H9 (cell line): ENCODE measurements around the gene MX1. TPM values are rescaled to one million over a fixed set of nuclear protein-coding genes. Genes with fewer than 3 reads are reported as not detected.

Source experiments
- DNase-seq: peaks from one replicate; pipeline ENCODE4 v3.0.0-alpha.2; 2017
- H2AFZ ChIP-seq: one replicate; pipeline ENCODE4 v1.6.1; 2013; ENCODE audit warnings: mild to moderate bottlenecking, low read length, control low read depth, moderate library complexity
- H2AK5ac ChIP-seq: 2 replicates; pipeline ENCODE4 v1.6.1; 2013; ENCODE audit warnings: low read length, control low read depth, mixed read lengths; ENCODE audit not compliant: insufficient read length
- H2BK120ac ChIP-seq: one replicate; pipeline ENCODE4 v1.6.1; 2013; ENCODE audit warnings: low read depth, mild to moderate bottlenecking, low read length, control low read depth, inconsistent platforms; ENCODE audit not compliant: poor library complexity, severe bottlenecking
- H2BK12ac ChIP-seq: 2 replicates; pipeline ENCODE4 v1.6.1; 2013; ENCODE audit warnings: low read length, control low read depth, mixed read lengths, low read depth; ENCODE audit not compliant: insufficient read length
- H2BK15ac ChIP-seq: 2 replicates; pipeline ENCODE4 v1.6.1; 2013; ENCODE audit warnings: low read depth, low read length, control low read depth
- H2BK20ac ChIP-seq: one replicate; pipeline ENCODE4 v1.6.1; 2013; ENCODE audit warnings: low read depth, mild to moderate bottlenecking, low read length, control low read depth, inconsistent platforms; ENCODE audit not compliant: poor library complexity, severe bottlenecking
- H2BK5ac ChIP-seq: 2 replicates; pipeline ENCODE4 v1.6.1; 2013; ENCODE audit warnings: low read length, control low read depth, mixed read lengths; ENCODE audit not compliant: insufficient read length
- H3K14ac ChIP-seq: 2 replicates; pipeline ENCODE4 v1.6.1; 2013; ENCODE audit warnings: low read length, control low read depth; ENCODE audit not compliant: insufficient read depth
- H3K18ac ChIP-seq: 2 replicates; pipeline ENCODE4 v1.6.1; 2013; ENCODE audit warnings: low read depth, mild to moderate bottlenecking, mixed read lengths, low read length, control low read depth; ENCODE audit not compliant: insufficient read length
- H3K23ac ChIP-seq: 2 replicates; pipeline ENCODE4 v1.6.1; 2013; ENCODE audit warnings: low read length, control low read depth, mixed read lengths, low read depth; ENCODE audit not compliant: insufficient read length
- H3K23me2 ChIP-seq: 2 replicates; pipeline ENCODE4 v1.6.1; 2013; ENCODE audit warnings: low read depth, mild to moderate bottlenecking, mixed read lengths, low read length, control low read depth; ENCODE audit not compliant: insufficient read length, poor library complexity, severe bottlenecking
- H3K27ac ChIP-seq: 2 replicates; pipeline ENCODE4 v1.5.1; 2013; ENCODE audit warnings: low read length, control low read depth, mixed read lengths, low read depth; ENCODE audit not compliant: insufficient read length
- H3K27me3 ChIP-seq: 2 replicates; pipeline ENCODE4 v1.6.1; 2013; ENCODE audit warnings: low read length, control low read depth, inconsistent platforms; ENCODE audit not compliant: insufficient read depth
- H3K4ac ChIP-seq: 2 replicates; pipeline ENCODE4 v1.6.1; 2013; ENCODE audit warnings: low read depth, mild to moderate bottlenecking, control low read depth, inconsistent platforms, low read length, moderate library complexity
- H3K4me1 ChIP-seq: 2 replicates; pipeline ENCODE4 v1.6.1; 2013; ENCODE audit warnings: low read length, control low read depth, inconsistent platforms; ENCODE audit not compliant: insufficient read depth
- H3K4me2 ChIP-seq: 2 replicates; pipeline ENCODE4 v1.6.1; 2013; ENCODE audit warnings: low read length, control low read depth, mixed read lengths; ENCODE audit not compliant: insufficient read length, insufficient read depth
- H3K56ac ChIP-seq: 2 replicates; pipeline ENCODE4 v1.6.1; 2013; ENCODE audit warnings: low read depth, mild to moderate bottlenecking, mixed read lengths, low read length, control low read depth; ENCODE audit not compliant: insufficient read length
- H3K79me1 ChIP-seq: 2 replicates; pipeline ENCODE4 v1.6.1; 2013; ENCODE audit warnings: low read depth, mild to moderate bottlenecking, moderate library complexity, low read length, control low read depth, inconsistent platforms; ENCODE audit not compliant: insufficient read depth, poor library complexity, severe bottlenecking
- H3K79me2 ChIP-seq: 2 replicates; pipeline ENCODE4 v1.6.1; 2013; ENCODE audit warnings: low read length, control low read depth, inconsistent platforms; ENCODE audit not compliant: insufficient read depth
- H3K9ac ChIP-seq: 2 replicates; pipeline ENCODE4 v1.6.1; 2013; ENCODE audit warnings: low read length, control low read depth, mixed read lengths; ENCODE audit not compliant: insufficient read length; ENCODE audit errors: extremely low read depth
- H3K9me3 ChIP-seq: one replicate; pipeline ENCODE4 v1.6.1; 2013; ENCODE audit warnings: low read depth, low read length, inconsistent platforms; ENCODE audit not compliant: control insufficient read depth
- H3T11ph ChIP-seq: one replicate; pipeline ENCODE4 v1.6.1; 2013; ENCODE audit warnings: mild to moderate bottlenecking, low read length, control low read depth, inconsistent platforms
- H4K20me1 ChIP-seq: one replicate; pipeline ENCODE4 v1.6.1; 2013; ENCODE audit not compliant: control insufficient read depth, insufficient read length, insufficient read depth
- H4K5ac ChIP-seq: 2 replicates; pipeline ENCODE4 v1.6.1; 2013; ENCODE audit warnings: low read depth, mild to moderate bottlenecking, mixed read lengths, low read length, control low read depth; ENCODE audit not compliant: insufficient read length
- H4K8ac ChIP-seq: replicated peaks from 2 replicates; pipeline ENCODE4 v1.6.1; 2013; ENCODE audit warnings: low read length, control low read depth, mixed read lengths, low read depth; ENCODE audit not compliant: insufficient read length
- H4K91ac ChIP-seq: 2 replicates; pipeline ENCODE4 v1.6.1; 2013; ENCODE audit warnings: low read depth, mild to moderate bottlenecking, moderate library complexity, mixed read lengths, low read length, control low read depth; ENCODE audit not compliant: insufficient read length
- H3K27ac Mint-ChIP-seq, 3 experiments: 2 replicates in 2 of 3; 3 replicates in 1 of 3; pipeline ENCODE4 v1.8.0; 2020 to 2021; ENCODE audit warnings: mixed read lengths in 3 of 3, mild to moderate bottlenecking in 1 of 3, moderate library complexity in 1 of 3
- H3K27me3 Mint-ChIP-seq: 2 replicates; pipeline ENCODE4 v1.8.0; 2021; ENCODE audit warnings: low read depth, mild to moderate bottlenecking, moderate library complexity, mixed read lengths
- H3K36me3 Mint-ChIP-seq, 3 experiments: 2 replicates in 2 of 3; 3 replicates in 1 of 3; pipeline ENCODE4 v1.8.0; 2020 to 2021; ENCODE audit warnings: low read depth in 3 of 3, mixed read lengths in 3 of 3; ENCODE audit not compliant: insufficient read depth in 1 of 3
- H3K4me1 Mint-ChIP-seq, 2 experiments: 2 replicates each; pipeline ENCODE4 v1.8.0; 2020; ENCODE audit warnings: mixed read lengths in 2 of 2
- H3K4me3 Mint-ChIP-seq, 2 experiments: 2 replicates in 1 of 2; 3 replicates in 1 of 2; pipeline ENCODE4 v1.8.0; 2020 to 2021; ENCODE audit warnings: mild to moderate bottlenecking in 2 of 2, mixed read lengths in 2 of 2, moderate library complexity in 1 of 2
- H3K9me3 Mint-ChIP-seq, 2 experiments: 2 replicates in 1 of 2; 3 replicates in 1 of 2; pipeline ENCODE4 v1.8.0; 2020; ENCODE audit warnings: mild to moderate bottlenecking in 2 of 2, mixed read lengths in 2 of 2, moderate library complexity in 1 of 2
- WGBS: extraction: QIAGEN DNeasy Blood & Tissue Kit; methylation state at CpG from one replicate; pipeline ENCODE4 v1.1.7; 2013; ENCODE audit warnings: missing lambda C conversion rate, low lambda C conversion rate, mixed read lengths; ENCODE audit not compliant: insufficient read length; ENCODE audit errors: extremely low coverage; 5-methylcytosine and 5-hydroxymethylcytosine counted together
- total RNA-seq: library from RNA; stranded (reverse); gene quantifications from 2 replicates; pipeline ENCODE4 v1.2.1, GENCODE V29; 2021
- TF ChIP-seq, protein P1 (sequence below): fragments of 200-600 bp; sonication (generic); conservative IDR thresholded peaks from 3 replicates; pipeline ENCODE4 v1.8.0; 2021; ENCODE audit warnings: antibody characterized with exemption, mild to moderate bottlenecking

Gene MX1
- total RNA-seq, 1 experiment from 2014 or later: 6.3 TPM

DNA sequence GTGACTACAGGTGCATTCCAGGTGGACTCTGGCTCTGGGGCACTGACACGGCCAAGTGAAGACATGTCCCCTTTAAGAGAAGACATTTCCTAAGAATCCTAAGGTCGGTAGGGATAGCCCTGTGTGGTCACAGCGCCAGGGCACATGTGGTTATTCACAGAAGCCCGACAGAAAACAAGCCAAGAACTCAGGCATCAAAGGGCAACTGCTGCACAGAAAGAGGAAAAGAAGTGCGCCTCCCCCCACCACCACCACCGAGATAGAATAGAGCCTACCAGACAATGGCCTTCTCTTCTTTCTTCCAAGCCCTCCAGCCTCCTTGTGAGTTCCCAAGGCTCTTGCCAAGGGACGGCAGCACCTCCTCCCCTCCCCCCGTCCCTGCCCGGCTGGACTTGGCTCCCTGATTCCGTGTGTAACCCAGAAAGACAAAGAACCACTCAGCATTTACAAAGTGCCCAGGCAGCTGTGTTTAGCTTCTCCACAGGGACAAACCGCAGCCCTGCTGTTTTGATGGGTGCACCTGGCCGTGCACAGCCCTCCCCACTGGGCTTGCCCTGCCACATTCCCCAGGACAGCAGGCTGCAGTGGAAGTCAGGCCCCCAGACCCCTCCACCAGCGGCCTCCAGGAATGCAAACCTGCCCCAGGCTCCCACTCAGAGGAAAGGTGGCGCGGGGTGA lies 51.7 kb downstream of the MX1 start:
- H4K20me1 ChIP-seq: no peaks in the 10 kb centered on the region
- H2AK5ac ChIP-seq: no peak overlapping the region
- WGBS: no CpG with 5 or more reads among the region's 15 CpGs
- no peaks in the 10 kb centered on the region for H3K9me3 ChIP-seq
- no peaks in the 10 kb centered on the region for H3K9me3 Mint-ChIP-seq
- H4K91ac ChIP-seq: no peak overlapping the region
- TF ChIP-seq, protein P1, sequence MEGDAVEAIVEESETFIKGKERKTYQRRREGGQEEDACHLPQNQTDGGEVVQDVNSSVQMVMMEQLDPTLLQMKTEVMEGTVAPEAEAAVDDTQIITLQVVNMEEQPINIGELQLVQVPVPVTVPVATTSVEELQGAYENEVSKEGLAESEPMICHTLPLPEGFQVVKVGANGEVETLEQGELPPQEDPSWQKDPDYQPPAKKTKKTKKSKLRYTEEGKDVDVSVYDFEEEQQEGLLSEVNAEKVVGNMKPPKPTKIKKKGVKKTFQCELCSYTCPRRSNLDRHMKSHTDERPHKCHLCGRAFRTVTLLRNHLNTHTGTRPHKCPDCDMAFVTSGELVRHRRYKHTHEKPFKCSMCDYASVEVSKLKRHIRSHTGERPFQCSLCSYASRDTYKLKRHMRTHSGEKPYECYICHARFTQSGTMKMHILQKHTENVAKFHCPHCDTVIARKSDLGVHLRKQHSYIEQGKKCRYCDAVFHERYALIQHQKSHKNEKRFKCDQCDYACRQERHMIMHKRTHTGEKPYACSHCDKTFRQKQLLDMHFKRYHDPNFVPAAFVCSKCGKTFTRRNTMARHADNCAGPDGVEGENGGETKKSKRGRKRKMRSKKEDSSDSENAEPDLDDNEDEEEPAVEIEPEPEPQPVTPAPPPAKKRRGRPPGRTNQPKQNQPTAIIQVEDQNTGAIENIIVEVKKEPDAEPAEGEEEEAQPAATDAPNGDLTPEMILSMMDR: no peak
- H3K27me3 Mint-ChIP-seq: no peaks in the 10 kb centered on the region
- H3K14ac ChIP-seq: no peak overlapping the region
- H3K4ac ChIP-seq: no peak overlapping the region
- no peak overlapping the region for H2BK120ac ChIP-seq
- no peak overlapping the region for H2BK20ac ChIP-seq
- no peaks in the 10 kb centered on the region for H3K27me3 ChIP-seq
- no peaks in the 10 kb centered on the region for H3K79me1 ChIP-seq
- H3K4me1 ChIP-seq: peaks cover 8% of the 10 kb centered on the region; the same call in 1 of the 2 replicates
- H3K18ac ChIP-seq: no peak overlapping the region
- H2BK12ac ChIP-seq: no peak overlapping the region
- H3T11ph ChIP-seq: no peak overlapping the region
- H3K4me3 Mint-ChIP-seq: peak overlapping the region; percentile 46 to 66; a peak in 4 of 5 replicates
- no peak overlapping the region for H4K8ac ChIP-seq
- H3K23ac ChIP-seq: no peak overlapping the region
- peak; percentile 73 for DNase-seq
- no peaks in the 10 kb centered on the region for H3K23me2 ChIP-seq
- H3K27ac ChIP-seq: peak overlapping the region; percentile 6
- no peak overlapping the region for H3K56ac ChIP-seq
- H3K4me1 Mint-ChIP-seq: peaks cover 43 to 52% of the 10 kb centered on the region in 2 experiments
- H3K36me3 Mint-ChIP-seq: peaks cover 2 to 23% (median 5%) of the 10 kb centered on the region in 3 experiments; a peak in 5 of 7 replicates
- H3K4me2 ChIP-seq: peak overlapping the region; percentile 21
- no peak overlapping the region for H2BK15ac ChIP-seq
- no peak overlapping the region for H4K5ac ChIP-seq
- H3K9ac ChIP-seq: no peak overlapping the region
- no peaks in the 10 kb centered on the region for H3K79me2 ChIP-seq
- H3K27ac Mint-ChIP-seq: peak overlapping the region; percentile 94 to 96 (median 95)
- H2BK5ac ChIP-seq: no peak overlapping the region
- no peak overlapping the region for H2AFZ ChIP-seq
